CD4-positive, CD25-positive, alpha-beta regulatory T cell (primary cell): ENCODE measurements around the gene PPP1CB. TPM values are rescaled to one million over a fixed set of nuclear protein-coding genes. Genes with fewer than 3 reads are reported as not detected.
"Not testable (repeated sequence)": the region's sequence is repeated elsewhere in the genome, so short reads cannot be mapped to it uniquely, and the experiment has no call there.

ENCODE experiments used
- ATAC-seq, 2 donors: fragments of 150-1000 bp; cut with Tn5 transposase; one replicate each; pipeline ENCODE4 v1.10.0; 2021; ENCODE audit warnings: low read depth in 2 of 2, moderate number of reproducible peaks in 2 of 2, moderate library complexity in 1 of 2
- DNase-seq, 3 donors: peaks; one replicate each; pipeline versions ENCODE4 v3.0.0 to v3.0.0-alpha.2; 2012 to 2022; ENCODE audit warnings: mixed read lengths in 1 of 3
- H3K27ac ChIP-seq: one replicate; pipeline ENCODE4 v1.7.0; 2013; ENCODE audit warnings: mild to moderate bottlenecking, low read length; ENCODE audit not compliant: insufficient read depth, poor library complexity, severe bottlenecking
- H3K27me3 ChIP-seq: one replicate; pipeline ENCODE4 v1.7.0; 2013; ENCODE audit warnings: low read length; ENCODE audit not compliant: control insufficient read depth, insufficient read depth
- H3K36me3 ChIP-seq: one replicate; pipeline ENCODE4 v1.7.0; 2013; ENCODE audit warnings: mild to moderate bottlenecking, low read length, moderate library complexity; ENCODE audit not compliant: control insufficient read depth, insufficient read depth
- H3K4me1 ChIP-seq: 2 replicates; pipeline ENCODE4 v1.7.0; 2013; ENCODE audit warnings: mild to moderate bottlenecking, low read length; ENCODE audit not compliant: insufficient read depth, control insufficient read depth, poor library complexity, severe bottlenecking
- H3K4me3 ChIP-seq: one replicate; pipeline ENCODE4 v1.7.0; 2013; ENCODE audit warnings: low read depth, mild to moderate bottlenecking, low read length, moderate library complexity
- H3K9me3 ChIP-seq, 2 experiments: 1 replicate in 1 of 2; 2 replicates in 1 of 2; pipeline ENCODE4 v1.7.0; 2013; ENCODE audit warnings: low read length in 2 of 2, mild to moderate bottlenecking in 1 of 2, moderate library complexity in 1 of 2; ENCODE audit not compliant: control insufficient read depth in 2 of 2
- H3K27ac Mint-ChIP-seq, 3 donors: one replicate each; pipeline ENCODE4 v1.8.0; 2020 to 2022; ENCODE audit warnings: mild to moderate bottlenecking in 3 of 3, mixed read lengths in 3 of 3, moderate library complexity in 2 of 3
- H3K27me3 Mint-ChIP-seq: one replicate; pipeline ENCODE4 v1.8.0; 2022; ENCODE audit warnings: mild to moderate bottlenecking, mixed read lengths
- H3K36me3 Mint-ChIP-seq: one replicate; pipeline ENCODE4 v1.8.0; 2020; ENCODE audit warnings: mixed read lengths
- H3K4me1 Mint-ChIP-seq, 4 donors: one replicate each; pipeline ENCODE4 v1.8.0; 2020 to 2022; ENCODE audit warnings: mixed read lengths in 4 of 4, mild to moderate bottlenecking in 1 of 4
- H3K4me3 Mint-ChIP-seq, 4 donors: one replicate each; pipeline ENCODE4 v1.8.0; 2020 to 2022; ENCODE audit warnings: mild to moderate bottlenecking in 4 of 4, mixed read lengths in 4 of 4, moderate library complexity in 3 of 4
- H3K9me3 Mint-ChIP-seq, 7 donors: one replicate each; pipeline ENCODE4 v1.8.0; 2020 to 2022; ENCODE audit warnings: mixed read lengths in 7 of 7, mild to moderate bottlenecking in 3 of 7, moderate library complexity in 2 of 7
- polyA plus RNA-seq, 4 donors: library from polyadenylated mRNA; unstranded; fragments of 300-500 nt; fragmentation: Illumina TruSeq; gene quantifications; one replicate each; pipeline ENCODE4 v1.2.3, GENCODE V29; 2021
- total RNA-seq: library from RNA; stranded (reverse); gene quantifications from one replicate; pipeline ENCODE4 v1.2.3, GENCODE V29; 2022

The PPP1CB gene
- total and polyA plus RNA-seq, 5 donors from 2014 or later, result 102 to 303 (median 121) TPM

GRCh38 chr2:28726177-28726576 is 25.5 kb upstream of the PPP1CB start:
- peaks cover 0 to 8% (median 1%) of the 10 kb centered on the region in 4 donors for H3K4me1 Mint-ChIP-seq
- Histone ChIP-seq H3K9me3 (no peaks in the 10 kb centered on the region), H3K36me3 (no peaks in the 10 kb centered on the region), H3K27me3 (no peaks in the 10 kb centered on the region), H3K4me1 (no peaks in the 10 kb centered on the region), H3K27ac (no peak overlapping the region), H3K4me3 (no peak overlapping the region)
- H3K27ac Mint-ChIP-seq, result peak overlapping the region in 2 of 3 donors; percentile 18 to 76
- DNase-seq, result no peak
- H3K9me3 Mint-ChIP-seq, result no peaks in the 10 kb centered on the region
- ATAC-seq, result no peak
- H3K27me3 Mint-ChIP-seq, result no peaks in the 10 kb centered on the region
- no peaks in the 10 kb centered on the region for H3K36me3 Mint-ChIP-seq
- no peak overlapping the region for H3K4me3 Mint-ChIP-seq

- Histone ChIP-seq H3K36me3 (no peaks in the 10 kb centered on the region), H3K4me1 (no peaks in the 10 kb centered on the region), H3K27ac (no peak overlapping the region), H3K9me3 (no peaks in the 10 kb centered on the region), H3K27me3 (no peaks in the 10 kb centered on the region), H3K4me3 (no peak overlapping the region)
- H3K27me3 Mint-ChIP-seq, result no peaks in the 10 kb centered on the region
- no peaks in the 10 kb centered on the region for H3K9me3 Mint-ChIP-seq
- ATAC-seq (no peak), DNase-seq (no peak)
- H3K4me1 Mint-ChIP-seq, result peaks cover 0 to 8% (median 3%) of the 10 kb centered on the region in 4 donors
- H3K27ac Mint-ChIP-seq, result peak overlapping the region in 1 of 3 donors; percentile 21
- H3K36me3 Mint-ChIP-seq, result no peaks in the 10 kb centered on the region
- H3K4me3 Mint-ChIP-seq, result no peak overlapping the region
Observed at GRCh38 chr2:28729698-28730097, 21.9 kb upstream of the PPP1CB start.

- H3K4me1 Mint-ChIP-seq, result peaks cover 0 to 8% (median 3%) of the 10 kb centered on the region in 4 donors
- no peaks in the 10 kb centered on the region for H3K27me3 ChIP-seq
- H3K4me1 ChIP-seq, result no peaks in the 10 kb centered on the region
- DNase-seq (no peak), ATAC-seq (no peak)
- no peaks in the 10 kb centered on the region for H3K27me3 Mint-ChIP-seq
- no peak overlapping the region for H3K27ac ChIP-seq
- no peaks in the 10 kb centered on the region for H3K9me3 Mint-ChIP-seq
- no peaks in the 10 kb centered on the region for H3K36me3 Mint-ChIP-seq
- H3K27ac Mint-ChIP-seq, result no peak overlapping the region
- no peaks in the 10 kb centered on the region for H3K36me3 ChIP-seq
- no peak overlapping the region for H3K4me3 ChIP-seq
- no peaks in the 10 kb centered on the region for H3K9me3 ChIP-seq
- no peak overlapping the region for H3K4me3 Mint-ChIP-seq
Observed at GRCh38 chr2:28730641-28731146, 20.9 kb upstream of the PPP1CB start.

- Histone ChIP-seq H3K4me1 (no peaks in the 10 kb centered on the region), H3K9me3 (peaks cover 0 to 6% of the 10 kb centered on the region in 2 experiments), H3K27ac (no peak overlapping the region), H3K4me3 (no peak overlapping the region), H3K36me3 (no peaks in the 10 kb centered on the region), H3K27me3 (no peaks in the 10 kb centered on the region)
- Mint-ChIP-seq H3K4me3 (no peak overlapping the region), H3K4me1 (peaks cover 0 to 9% (median 2%) of the 10 kb centered on the region in 4 donors), H3K27me3 (peaks cover 9% of the 10 kb centered on the region), H3K9me3 (peaks cover 0 to 8% (median 2%) of the 10 kb centered on the region in 7 donors), H3K27ac (no peak overlapping the region), H3K36me3 (peaks cover 4% of the 10 kb centered on the region)
- DNase-seq (no peak), ATAC-seq (no peak)
Observed at GRCh38 chr2:28735511-28735910, 16.1 kb upstream of the PPP1CB start.

GRCh38 chr2:28736034-28736433 is 15.6 kb upstream of the PPP1CB start:
- DNase-seq, result no peak
- no peak overlapping the region for H3K4me3 Mint-ChIP-seq

GRCh38 chr2:28737655-28738054 is 14.0 kb upstream of the PPP1CB start:
- H3K27ac ChIP-seq, result no peak overlapping the region
- no peak overlapping the region for H3K27ac Mint-ChIP-seq
- H3K9me3 Mint-ChIP-seq, result peaks cover 0 to 8% (median 4%) of the 10 kb centered on the region in 7 donors
- peaks cover 0 to 4% (median 0%) of the 10 kb centered on the region in 4 donors for H3K4me1 Mint-ChIP-seq
- H3K4me1 ChIP-seq, result no peaks in the 10 kb centered on the region
- no peaks in the 10 kb centered on the region for H3K36me3 ChIP-seq
- H3K4me3 ChIP-seq, result no peak overlapping the region
- H3K27me3 Mint-ChIP-seq, result peaks cover 9% of the 10 kb centered on the region
- DNase-seq, result no peak
- peaks cover 0 to 6% of the 10 kb centered on the region in 2 experiments for H3K9me3 ChIP-seq
- ATAC-seq, result no peak
- H3K36me3 Mint-ChIP-seq, result peaks cover 8% of the 10 kb centered on the region
- H3K27me3 ChIP-seq, result no peaks in the 10 kb centered on the region
- no peak overlapping the region for H3K4me3 Mint-ChIP-seq

More at GRCh38 chr2:28736034-28736433, 15.6 kb upstream of the PPP1CB start:
- no peaks in the 10 kb centered on the region for H3K4me1 ChIP-seq
- H3K4me3 ChIP-seq, result no peak overlapping the region
- no peak for ATAC-seq
- no peaks in the 10 kb centered on the region for H3K36me3 ChIP-seq
- H3K27me3 ChIP-seq, result no peaks in the 10 kb centered on the region
- peaks cover 0 to 6% of the 10 kb centered on the region in 2 experiments for H3K9me3 ChIP-seq
- peaks cover 9% of the 10 kb centered on the region for H3K27me3 Mint-ChIP-seq
- H3K36me3 Mint-ChIP-seq, result peaks cover 5% of the 10 kb centered on the region
- no peak overlapping the region for H3K27ac Mint-ChIP-seq
- peaks cover 0 to 8% (median 2%) of the 10 kb centered on the region in 7 donors for H3K9me3 Mint-ChIP-seq
- H3K27ac ChIP-seq, result no peak overlapping the region
- peaks cover 0 to 9% (median 0%) of the 10 kb centered on the region in 4 donors for H3K4me1 Mint-ChIP-seq

GRCh38 chr2:28742619-28743018 is 9.0 kb upstream of the PPP1CB start:
- not testable (repeated sequence) for H3K9me3 Mint-ChIP-seq, H3K27me3 Mint-ChIP-seq, H3K9me3 ChIP-seq

GRCh38 chr2:28745225-28745624 is 6.4 kb upstream of the PPP1CB start:
- H3K4me1 Mint-ChIP-seq, result peaks cover 3 to 36% (median 26%) of the 10 kb centered on the region in 4 donors
- Histone ChIP-seq H3K9me3 (no peaks in the 10 kb centered on the region), H3K4me3 (no peak overlapping the region), H3K27ac (no peak overlapping the region), H3K27me3 (no peaks in the 10 kb centered on the region), H3K4me1 (peaks cover 29% of the 10 kb centered on the region), H3K36me3 (no peaks in the 10 kb centered on the region)
- ATAC-seq (no peak), DNase-seq (no peak)
- peaks cover 15% of the 10 kb centered on the region for H3K36me3 Mint-ChIP-seq
- H3K9me3 Mint-ChIP-seq, result peaks cover 0 to 3% (median 0%) of the 10 kb centered on the region in 7 donors
- no peaks in the 10 kb centered on the region for H3K27me3 Mint-ChIP-seq
- peak overlapping the region in 2 of 3 donors; percentile 78 to 99 for H3K27ac Mint-ChIP-seq
- H3K4me3 Mint-ChIP-seq, result peak overlapping the region in 1 of 4 donors; percentile 13

More at GRCh38 chr2:28742619-28743018, 9.0 kb upstream of the PPP1CB start:
- not testable (repeated sequence) for H3K4me3 Mint-ChIP-seq, H3K27ac Mint-ChIP-seq, H3K4me1 ChIP-seq, DNase-seq, H3K4me3 ChIP-seq, H3K27me3 ChIP-seq, H3K36me3 ChIP-seq, ATAC-seq, H3K27ac ChIP-seq
- Mint-ChIP-seq H3K36me3 (peaks cover 15% of the 10 kb centered on the region), H3K4me1 (peaks cover 0 to 12% (median 3%) of the 10 kb centered on the region in 4 donors)
